ENCODE data around the gene NCAPD3.
"Not testable (repeated sequence)": the region's sequence is repeated elsewhere in the genome, so short reads cannot be mapped to it uniquely, and the experiment has no call there.

NCAPD3 gene

GRCh38 chr11:134261626-134262488, 38.1 kb upstream of the NCAPD3 start:
- no peaks in the 10 kb centered on the region for H3K9me3 ChIP-seq (ENCODE audit: severe bottlenecking)
- no peak overlapping the region for H3K27ac ChIP-seq
- TF ChIP-seq CTCF (IDR thresholded peaks at IDR 0.05; ENCODE audit: low read depth, low read length) = peak; percentile 74
- peaks cover 40% of the 10 kb centered on the region for H3K36me3 ChIP-seq
- DNase-seq = peak; percentile 48
- H3K4me3 ChIP-seq (ENCODE audit: low read depth, low read length) = no peak overlapping the region
- no peaks in the 10 kb centered on the region for H3K27me3 ChIP-seq (ENCODE audit: insufficient read depth, low read depth, severe bottlenecking)

- DNase-seq = no peak
- no peak overlapping the region for H3K4me3 ChIP-seq (ENCODE audit: low read depth, low read length)
- H3K36me3 ChIP-seq = peaks cover 40% of the 10 kb centered on the region
- H3K27me3 ChIP-seq (ENCODE audit: insufficient read depth, low read depth, severe bottlenecking) = no peaks in the 10 kb centered on the region
- H3K27ac ChIP-seq = no peak overlapping the region
- no peak for TF ChIP-seq CTCF (IDR thresholded peaks at IDR 0.05; ENCODE audit: low read depth, low read length)
- H3K9me3 ChIP-seq (ENCODE audit: severe bottlenecking) = no peaks in the 10 kb centered on the region
These were observed 37.2 kb upstream of the NCAPD3 start for GRCh38 chr11:134260983-134261382.

- no peak for TF ChIP-seq CTCF (IDR thresholded peaks at IDR 0.05; ENCODE audit: low read depth, low read length)
- no peaks in the 10 kb centered on the region for H3K9me3 ChIP-seq (ENCODE audit: severe bottlenecking)
- H3K27ac ChIP-seq = no peak overlapping the region
- peaks cover 40% of the 10 kb centered on the region for H3K36me3 ChIP-seq
- H3K4me3 ChIP-seq (ENCODE audit: low read depth, low read length) = no peak overlapping the region
- no peak for DNase-seq
- H3K27me3 ChIP-seq (ENCODE audit: insufficient read depth, low read depth, severe bottlenecking) = no peaks in the 10 kb centered on the region
These were observed 36.7 kb upstream of the NCAPD3 start for GRCh38 chr11:134260503-134260902.

- H3K4me3 ChIP-seq (ENCODE audit: low read depth, low read length) = no peak overlapping the region
- no peaks in the 10 kb centered on the region for H3K9me3 ChIP-seq (ENCODE audit: severe bottlenecking)
- no peak overlapping the region for H3K27ac ChIP-seq
- H3K27me3 ChIP-seq (ENCODE audit: insufficient read depth, low read depth, severe bottlenecking) = no peaks in the 10 kb centered on the region
- peaks cover 40% of the 10 kb centered on the region for H3K36me3 ChIP-seq
- no peak for DNase-seq
- no peak for TF ChIP-seq CTCF (IDR thresholded peaks at IDR 0.05; ENCODE audit: low read depth, low read length)
These were observed 34.8 kb upstream of the NCAPD3 start for GRCh38 chr11:134258577-134258976.

- no peak for DNase-seq
- no peak overlapping the region for H3K4me3 ChIP-seq (ENCODE audit: low read depth, low read length)
- TF ChIP-seq CTCF (IDR thresholded peaks at IDR 0.05; ENCODE audit: low read depth, low read length) = no peak
- H3K27me3 ChIP-seq (ENCODE audit: insufficient read depth, low read depth, severe bottlenecking) = no peaks in the 10 kb centered on the region
- peaks cover 32% of the 10 kb centered on the region for H3K36me3 ChIP-seq
- no peaks in the 10 kb centered on the region for H3K9me3 ChIP-seq (ENCODE audit: severe bottlenecking)
- no peak overlapping the region for H3K27ac ChIP-seq
These were observed 33.3 kb upstream of the NCAPD3 start for GRCh38 chr11:134257101-134257500.

- not testable (repeated sequence) for H3K9me3 ChIP-seq (ENCODE audit: severe bottlenecking); DNase-seq; H3K4me3 ChIP-seq (ENCODE audit: low read depth, low read length); H3K27me3 ChIP-seq (ENCODE audit: insufficient read depth, low read depth, severe bottlenecking); H3K27ac ChIP-seq
- H3K36me3 ChIP-seq = peaks cover 25% of the 10 kb centered on the region
These were observed 31.4 kb upstream of the NCAPD3 start for GRCh38 chr11:134255184-134255561.

Measured in WERI-Rb-1 (cell line).